Activated effector memory CD4-positive, alpha-beta T cell treated with anti-CD3 and anti-CD28 coated beads, Interleukin-2, amount 50 U/mL, for 16 hours (primary cell): ENCODE data around the gene RBP7.

Experiments used
- DNase-seq: peaks from one replicate; pipeline ENCODE4 v3.0.0-alpha.2; 2020

The RBP7 gene

GRCh38 chr1:10032590-10033358 is 35.7 kb downstream of the RBP7 start, which contains the start of gene UBE4B:
TSS of gene UBE4B (plus strand) at chr1:10032958. CDS start at chr1:10033671, 713 bp downstream.
- DNase-seq: peak; percentile 100

GRCh38 chr1:10033359-10033845 is 36.4 kb downstream of the RBP7 start:
- no peak for DNase-seq

- no peak for DNase-seq
Measured at GRCh38 chr1:10042746-10043145, 45.7 kb downstream of the RBP7 start.

GRCh38 chr1:10045480-10046355 is 48.7 kb downstream of the RBP7 start:
- no peak for DNase-seq

GRCh38 chr1:10046356-10047085 is 49.5 kb downstream of the RBP7 start:
- no peak for DNase-seq

GRCh38 chr1:10048601-10049000 is 51.6 kb downstream of the RBP7 start:
- DNase-seq: no peak

GRCh38 chr1:10050611-10051010 is 53.6 kb downstream of the RBP7 start:
- no peak for DNase-seq

- no peak for DNase-seq
Measured at GRCh38 chr1:10051656-10052055, 54.6 kb downstream of the RBP7 start.

GRCh38 chr1:10052347-10052746 is 55.3 kb downstream of the RBP7 start:
- no peak for DNase-seq

- no peak for DNase-seq
Measured at GRCh38 chr1:10054465-10054864, 57.4 kb downstream of the RBP7 start.

- no peak for DNase-seq
Measured at GRCh38 chr1:10056599-10056987, 59.6 kb downstream of the RBP7 start.

GRCh38 chr1:10057343-10057742 is 60.3 kb downstream of the RBP7 start:
- DNase-seq: no peak

- no peak for DNase-seq
Measured at GRCh38 chr1:10057796-10058195, 60.8 kb downstream of the RBP7 start.

GRCh38 chr1:10059342-10059718 is 62.3 kb downstream of the RBP7 start:
- no peak for DNase-seq

GRCh38 chr1:10060311-10061100 is 63.5 kb downstream of the RBP7 start:
- DNase-seq: no peak

GRCh38 chr1:10061276-10061675 is 64.2 kb downstream of the RBP7 start:
- no peak for DNase-seq

GRCh38 chr1:10063878-10064277 is 66.8 kb downstream of the RBP7 start:
- no peak for DNase-seq

GRCh38 chr1:10064416-10065343 is 67.7 kb downstream of the RBP7 start:
- no peak for DNase-seq

- DNase-seq: no peak
Measured at GRCh38 chr1:10065344-10065685, 68.3 kb downstream of the RBP7 start.
